NCI-H2107 (cell line): ENCODE measurements around the gene PTS.
"Not testable (repeated sequence)": the region's sequence is repeated elsewhere in the genome, so short reads cannot be mapped to it uniquely, and the experiment has no call there.

Experiments
- DNase-seq: peaks from one replicate; lab custom pipeline; 2025; lab: John Stamatoyannopoulos, UW

Gene PTS

GRCh38 chr11:112226062-112226830 is at the start of gene PTS:
Gene PTS, plus strand, starts transcription at chr11:112226428. Its CDS starts 16 bp downstream, at chr11:112226444.
- DNase-seq = peak; percentile 72

- DNase-seq = no peak
Measured at GRCh38 chr11:112177589-112177988, 48.6 kb upstream of the PTS start.

GRCh38 chr11:112178428-112178827 is 47.8 kb upstream of the PTS start:
- no peak for DNase-seq

- DNase-seq = no peak
Measured at GRCh38 chr11:112178936-112179335, 47.3 kb upstream of the PTS start.

GRCh38 chr11:112179601-112180000 is 46.6 kb upstream of the PTS start:
- DNase-seq = no peak

- DNase-seq = no peak
Measured at GRCh38 chr11:112182867-112183266, 43.4 kb upstream of the PTS start.

- no peak for DNase-seq
Measured at GRCh38 chr11:112185883-112186282, 40.3 kb upstream of the PTS start.

- DNase-seq = no peak
Measured at GRCh38 chr11:112186304-112186703, 39.9 kb upstream of the PTS start.

- not testable (repeated sequence) for DNase-seq
Measured at GRCh38 chr11:112195113-112195512, 31.1 kb upstream of the PTS start.

- no peak for DNase-seq
Measured at GRCh38 chr11:112195951-112196351, 30.3 kb upstream of the PTS start.

GRCh38 chr11:112196519-112197087 is 29.6 kb upstream of the PTS start:
- no peak for DNase-seq

- DNase-seq = not testable (repeated sequence)
Measured at GRCh38 chr11:112199101-112199500, 27.1 kb upstream of the PTS start.

- DNase-seq = no peak
Measured at GRCh38 chr11:112200252-112200651, 26.0 kb upstream of the PTS start.

GRCh38 chr11:112206071-112206470 is 20.2 kb upstream of the PTS start:
- DNase-seq = no peak

GRCh38 chr11:112210890-112211289 is 15.3 kb upstream of the PTS start:
- no peak for DNase-seq

GRCh38 chr11:112211536-112211935 is 14.7 kb upstream of the PTS start:
- no peak for DNase-seq

- no peak for DNase-seq
Measured at GRCh38 chr11:112212290-112212689, 13.9 kb upstream of the PTS start.

- DNase-seq = no peak
Measured at GRCh38 chr11:112212710-112213109, 13.5 kb upstream of the PTS start.

- no peak for DNase-seq
Measured at GRCh38 chr11:112213753-112214152, 12.5 kb upstream of the PTS start.

GRCh38 chr11:112215621-112216020 is 10.6 kb upstream of the PTS start:
- no peak for DNase-seq

GRCh38 chr11:112216561-112217105 is 9.6 kb upstream of the PTS start:
- DNase-seq = no peak

GRCh38 chr11:112219476-112220232 is 6.6 kb upstream of the PTS start:
- peak; percentile 4 for DNase-seq
